Smooth muscle cell (in vitro differentiated cells): ENCODE results near the gene FOS. TPM values are rescaled to one million over a fixed set of nuclear protein-coding genes. Genes with fewer than 3 reads are reported as not detected.

Source experiments
- DNase-seq: peaks from one replicate; lab custom pipeline; 2025; ENCODE audit not compliant: unreplicated experiment; lab: John Stamatoyannopoulos, UW
- H2AFZ ChIP-seq: fragments of 200-600 bp; sonication (generic); 2 replicates; pipeline ENCODE4 v1.6.0; 2016; ENCODE audit warnings: antibody characterized with exemption, low read depth, mild to moderate bottlenecking
- H3F3A ChIP-seq: fragments of 200-600 bp; sonication (generic); 2 replicates; pipeline ENCODE4 v1.6.0; 2017; ENCODE audit warnings: antibody characterized with exemption, low read depth
- H3K27ac ChIP-seq: fragments of 200-600 bp; sonication (generic); 2 replicates; pipeline ENCODE4 v1.5.1; 2016; ENCODE audit warnings: low read depth, mild to moderate bottlenecking
- H3K27me3 ChIP-seq: fragments of 200-600 bp; sonication (generic); 2 replicates; pipeline ENCODE4 v1.6.1; 2016; ENCODE audit warnings: low read depth, mild to moderate bottlenecking
- H3K36me3 ChIP-seq: fragments of 200-600 bp; sonication (generic); 2 replicates; pipeline ENCODE4 v1.5.1; 2016; ENCODE audit warnings: low read depth
- H3K4me1 ChIP-seq: fragments of 200-600 bp; sonication (generic); 2 replicates; pipeline ENCODE4 v1.5.1; 2016; ENCODE audit warnings: low read depth
- H3K4me2 ChIP-seq: fragments of 200-600 bp; sonication (generic); 2 replicates; pipeline ENCODE4 v1.6.0; 2016; ENCODE audit warnings: mild to moderate bottlenecking
- H3K4me3 ChIP-seq: fragments of 200-600 bp; sonication (generic); 2 replicates; pipeline ENCODE4 v1.5.1; 2016; ENCODE audit warnings: mild to moderate bottlenecking
- H3K79me2 ChIP-seq: fragments of 200-600 bp; sonication (generic); 2 replicates; pipeline ENCODE4 v1.6.0; 2016; ENCODE audit warnings: low read depth, mild to moderate bottlenecking
- H3K9ac ChIP-seq: fragments of 200-600 bp; sonication (generic); 2 replicates; pipeline ENCODE4 v1.6.0; 2016; ENCODE audit warnings: low read depth
- H3K9me3 ChIP-seq: fragments of 200-600 bp; sonication (generic); replicated peaks from 2 replicates; pipeline ENCODE4 v1.5.1; 2016; ENCODE audit warnings: low read depth
- H4K20me1 ChIP-seq: fragments of 200-600 bp; sonication (generic); 2 replicates; pipeline ENCODE4 v1.6.0; 2016; ENCODE audit warnings: low read depth
- CTCF ChIP-seq: fragments of 200-600 bp; sonication (generic); IDR thresholded peaks from 2 replicates; pipeline ENCODE4 v1.5.1; 2017; ENCODE audit warnings: borderline replicate concordance, mild to moderate bottlenecking, antibody characterized with exemption; ENCODE audit not compliant: insufficient read depth, poor library complexity, severe bottlenecking
- WGBS: methylation state at CpG from one replicate; pipeline ENCODE4 v1.1.7; 2016; ENCODE audit warnings: low lambda C conversion rate; 5-methylcytosine and 5-hydroxymethylcytosine counted together
- polyA plus RNA-seq: library from polyadenylated mRNA; unstranded; fragments of >200 nt; fragmentation: Nextera tagmentation; extraction: Ambion mirVana; gene quantifications from 2 replicates; pipeline ENCODE4 v1.2.1, GENCODE V29; 2016
- total RNA-seq: library from RNA; depleted of rRNA; stranded (reverse); fragments of >200 nt; gene quantifications from 2 replicates; pipeline ENCODE4 v1.2.3, GENCODE V29; 2014

The FOS gene
- total and polyA plus RNA-seq, 2 experiments from 2014 or later: 1,280 to 1,567 TPM

- Histone ChIP-seq H3K27ac (no peak overlapping the region), H3F3A (peaks cover 27% of the 10 kb centered on the region), H3K79me2 (no peaks in the 10 kb centered on the region), H3K9ac (no peak overlapping the region), H3K27me3 (no peaks in the 10 kb centered on the region), H3K4me3 (no peak overlapping the region), H4K20me1 (no peaks in the 10 kb centered on the region), H3K4me2 (no peak overlapping the region), H3K9me3 (no peaks in the 10 kb centered on the region), H3K36me3 (no peaks in the 10 kb centered on the region), H3K4me1 (peaks cover 6% of the 10 kb centered on the region), H2AFZ (no peak overlapping the region)
- no peak for DNase-seq
- no peak for TF ChIP-seq CTCF
- 71% methylated on average over 7 of the region's 7 CpGs for WGBS
Measured at GRCh38 chr14:75268633-75269550, 9.7 kb upstream of the FOS start.

DNA sequence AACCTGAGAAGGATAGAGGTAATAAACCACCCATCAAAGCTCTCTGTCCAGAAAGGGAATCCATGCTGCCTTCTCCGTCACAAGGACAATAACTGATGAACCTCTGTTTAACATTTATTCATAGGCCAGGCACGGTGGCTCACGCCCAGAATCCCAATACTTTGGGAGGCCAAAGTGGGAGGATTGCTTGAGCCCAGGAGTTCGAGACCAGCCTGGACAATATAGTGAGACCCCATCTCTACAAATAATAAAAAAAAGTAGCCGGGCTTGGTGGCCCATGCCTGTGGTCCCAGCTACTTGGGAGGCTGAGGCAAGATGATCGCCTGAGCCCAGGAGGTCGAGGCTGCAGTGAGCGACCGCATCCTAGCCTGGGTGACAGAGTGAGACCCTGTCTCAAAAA is 7.1 kb upstream of the FOS start:
- H3K36me3 ChIP-seq: no peaks in the 10 kb centered on the region
- H3K4me3 ChIP-seq: no peak overlapping the region
- TF ChIP-seq CTCF: no peak
- H3F3A ChIP-seq: peaks cover 19% of the 10 kb centered on the region
- no peaks in the 10 kb centered on the region for H3K79me2 ChIP-seq
- H3K9me3 ChIP-seq: no peaks in the 10 kb centered on the region
- DNase-seq: no peak
- no peaks in the 10 kb centered on the region for H3K27me3 ChIP-seq
- no peak overlapping the region for H3K9ac ChIP-seq
- 99% methylated on average over 9 of the region's 9 CpGs for WGBS
- no peak overlapping the region for H2AFZ ChIP-seq
- peaks cover 6% of the 10 kb centered on the region for H3K4me1 ChIP-seq
- H3K27ac ChIP-seq: no peak overlapping the region
- H4K20me1 ChIP-seq: no peaks in the 10 kb centered on the region
- no peak overlapping the region for H3K4me2 ChIP-seq

GRCh38 chr14:75273272-75274049 is 5.2 kb upstream of the FOS start:
- DNase-seq: no peak
- TF ChIP-seq CTCF: no peak
- H3K9ac ChIP-seq: no peak overlapping the region
- no peaks in the 10 kb centered on the region for H3K36me3 ChIP-seq
- peak overlapping the region; percentile 47 for H3K4me2 ChIP-seq
- H3K27me3 ChIP-seq: no peaks in the 10 kb centered on the region
- no peak overlapping the region for H3K4me3 ChIP-seq
- H3K9me3 ChIP-seq: no peaks in the 10 kb centered on the region
- no peaks in the 10 kb centered on the region for H3K4me1 ChIP-seq
- WGBS: 57% methylated on average over 13 of the region's 13 CpGs
- peak overlapping the region; percentile 12 for H3K27ac ChIP-seq
- H3F3A ChIP-seq: peaks cover 9% of the 10 kb centered on the region
- no peak overlapping the region for H2AFZ ChIP-seq
- no peaks in the 10 kb centered on the region for H3K79me2 ChIP-seq
- H4K20me1 ChIP-seq: no peaks in the 10 kb centered on the region
